ENCODE data around the gene NCOA7.

The NCOA7 gene

GRCh38 chr6:125811259-125811658 is 20.5 kb downstream of the NCOA7 start:
- no peak for DNase-seq (ENCODE audit: low read depth, low spot score)

- DNase-seq (ENCODE audit: low read depth, low spot score): no peak
Measured at GRCh38 chr6:125812394-125813292, 21.9 kb downstream of the NCOA7 start.

GRCh38 chr6:125814481-125814880 is 23.7 kb downstream of the NCOA7 start:
- no peak for DNase-seq (ENCODE audit: low read depth, low spot score)

- DNase-seq (ENCODE audit: low read depth, low spot score): no peak
Measured at GRCh38 chr6:125815080-125815910, 24.5 kb downstream of the NCOA7 start.

GRCh38 chr6:125816828-125817280 is 26.1 kb downstream of the NCOA7 start:
- DNase-seq (ENCODE audit: low read depth, low spot score): no peak

- DNase-seq (ENCODE audit: low read depth, low spot score): no peak
Measured at GRCh38 chr6:125818225-125818657, 27.5 kb downstream of the NCOA7 start.

- no peak for DNase-seq (ENCODE audit: low read depth, low spot score)
Measured at GRCh38 chr6:125818772-125819260, 28.1 kb downstream of the NCOA7 start.

GRCh38 chr6:125819535-125820326 is 29.0 kb downstream of the NCOA7 start:
- DNase-seq (ENCODE audit: low read depth, low spot score): no peak

GRCh38 chr6:125821825-125822281 is 31.1 kb downstream of the NCOA7 start:
- DNase-seq (ENCODE audit: low read depth, low spot score): no peak

- no peak for DNase-seq (ENCODE audit: low read depth, low spot score)
Measured at GRCh38 chr6:125823180-125823579, 32.4 kb downstream of the NCOA7 start.

- no peak for DNase-seq (ENCODE audit: low read depth, low spot score)
Measured at GRCh38 chr6:125824946-125825771, 34.4 kb downstream of the NCOA7 start.

GRCh38 chr6:125826695-125827463 is 36.1 kb downstream of the NCOA7 start:
- DNase-seq (ENCODE audit: low read depth, low spot score): no peak

GRCh38 chr6:125827788-125828320 is 37.1 kb downstream of the NCOA7 start:
- DNase-seq (ENCODE audit: low read depth, low spot score): no peak

- DNase-seq (ENCODE audit: low read depth, low spot score): no peak
Measured at GRCh38 chr6:125828476-125829039, 37.8 kb downstream of the NCOA7 start.

GRCh38 chr6:125829433-125829832 is 38.7 kb downstream of the NCOA7 start:
- no peak for DNase-seq (ENCODE audit: low read depth, low spot score)

- no peak for DNase-seq (ENCODE audit: low read depth, low spot score)
Measured at GRCh38 chr6:125831659-125832058, 40.9 kb downstream of the NCOA7 start.

GRCh38 chr6:125832391-125833117 is 41.8 kb downstream of the NCOA7 start:
- DNase-seq (ENCODE audit: low read depth, low spot score): no peak

- no peak for DNase-seq (ENCODE audit: low read depth, low spot score)
Measured at GRCh38 chr6:125834348-125834747, 43.6 kb downstream of the NCOA7 start.
